Suprapubic skin (tissue), 4 donors: ENCODE data around the gene SMG1.

ENCODE experiments used
- EP300 ChIP-seq: sonication (generic); formaldehyde crosslinking; IDR thresholded peaks from one replicate; pipeline ENCODE4 v1.6.1; 2017; ENCODE audit warnings: antibody characterized with exemption
- POLR2AphosphoS5 ChIP-seq, 3 donors: sonication (generic); formaldehyde crosslinking; IDR thresholded peaks; one replicate each; pipeline ENCODE4 v1.6.1; 2017; ENCODE audit warnings: antibody characterized with exemption in 3 of 3
- TF ChIP-seq, protein P1 (sequence below), 2 donors: fragments of 200-600 bp in 1 of 2; fragments of 450-650 bp in 1 of 2; sonication (generic) in 1 of 2; IDR thresholded peaks; one replicate each; pipeline ENCODE4 v1.5.1; 2016 to 2019; ENCODE audit warnings: antibody characterized with exemption in 2 of 2, mild to moderate bottlenecking in 1 of 2, moderate library complexity in 1 of 2

DNA sequence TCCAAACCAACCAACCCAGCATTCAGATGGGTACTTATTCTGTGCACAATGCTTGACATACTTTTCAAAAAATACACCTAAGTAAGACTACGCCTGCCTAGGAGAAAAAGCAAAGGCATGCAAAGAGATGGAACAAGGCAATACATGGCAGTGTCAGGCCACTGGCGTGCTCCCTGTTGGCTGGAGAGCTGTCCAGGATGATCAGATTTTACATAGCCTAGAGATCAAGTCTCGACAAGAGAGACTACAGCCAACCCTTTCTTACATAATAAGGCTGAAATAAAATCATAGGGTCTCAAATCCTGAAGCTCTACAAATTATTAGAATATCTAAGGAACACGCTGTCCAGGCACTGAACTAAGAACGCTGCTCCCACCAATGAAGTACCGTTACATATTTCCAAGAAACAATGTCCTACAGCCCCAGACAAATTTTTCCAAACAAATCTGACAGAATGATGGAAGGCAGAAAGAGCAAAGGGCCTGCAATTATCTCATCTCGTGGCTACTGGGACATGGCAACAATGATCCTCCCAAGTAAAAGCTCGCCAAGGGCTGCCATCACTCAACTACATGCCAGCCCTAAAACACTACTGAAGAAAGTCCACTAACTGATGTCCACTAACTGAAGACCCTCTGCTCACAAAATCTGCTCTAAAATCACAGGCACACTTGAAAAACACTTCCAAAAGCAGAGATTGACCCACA lies 141.1 kb downstream of the SMG1 start:
- TF ChIP-seq POLR2AphosphoS5 (IDR thresholded peaks at IDR 0.05) (no peak), EP300 (no peak)
- TF ChIP-seq, protein P1, sequence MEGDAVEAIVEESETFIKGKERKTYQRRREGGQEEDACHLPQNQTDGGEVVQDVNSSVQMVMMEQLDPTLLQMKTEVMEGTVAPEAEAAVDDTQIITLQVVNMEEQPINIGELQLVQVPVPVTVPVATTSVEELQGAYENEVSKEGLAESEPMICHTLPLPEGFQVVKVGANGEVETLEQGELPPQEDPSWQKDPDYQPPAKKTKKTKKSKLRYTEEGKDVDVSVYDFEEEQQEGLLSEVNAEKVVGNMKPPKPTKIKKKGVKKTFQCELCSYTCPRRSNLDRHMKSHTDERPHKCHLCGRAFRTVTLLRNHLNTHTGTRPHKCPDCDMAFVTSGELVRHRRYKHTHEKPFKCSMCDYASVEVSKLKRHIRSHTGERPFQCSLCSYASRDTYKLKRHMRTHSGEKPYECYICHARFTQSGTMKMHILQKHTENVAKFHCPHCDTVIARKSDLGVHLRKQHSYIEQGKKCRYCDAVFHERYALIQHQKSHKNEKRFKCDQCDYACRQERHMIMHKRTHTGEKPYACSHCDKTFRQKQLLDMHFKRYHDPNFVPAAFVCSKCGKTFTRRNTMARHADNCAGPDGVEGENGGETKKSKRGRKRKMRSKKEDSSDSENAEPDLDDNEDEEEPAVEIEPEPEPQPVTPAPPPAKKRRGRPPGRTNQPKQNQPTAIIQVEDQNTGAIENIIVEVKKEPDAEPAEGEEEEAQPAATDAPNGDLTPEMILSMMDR (IDR thresholded peaks at IDR 0.05), result no peak
